IPS-18a (cell line): ENCODE results near the gene STIMATE.

Experiments used
- H3K27ac ChIP-seq: one replicate; pipeline ENCODE4 v1.5.1; 2013; ENCODE audit warnings: low read length
- H3K27me3 ChIP-seq: one replicate; pipeline ENCODE4 v1.6.1; 2013; ENCODE audit warnings: mild to moderate bottlenecking, low read length; ENCODE audit not compliant: control insufficient read depth, insufficient read depth
- H3K36me3 ChIP-seq: one replicate; pipeline ENCODE4 v1.6.1; 2013; ENCODE audit warnings: low read depth, low read length; ENCODE audit not compliant: control insufficient read depth
- H3K4me1 ChIP-seq: one replicate; pipeline ENCODE4 v1.6.1; 2013; ENCODE audit warnings: low read depth, low read length; ENCODE audit not compliant: control insufficient read depth
- H3K4me3 ChIP-seq: one replicate; pipeline ENCODE4 v1.5.1; 2013; ENCODE audit warnings: low read length
- H3K9ac ChIP-seq: one replicate; pipeline ENCODE4 v1.6.1; 2013; ENCODE audit warnings: mild to moderate bottlenecking, low read length, moderate library complexity
- H3K9me3 ChIP-seq: one replicate; pipeline ENCODE4 v1.6.1; 2013; ENCODE audit warnings: low read depth, low read length; ENCODE audit not compliant: control insufficient read depth

The STIMATE gene

DNA sequence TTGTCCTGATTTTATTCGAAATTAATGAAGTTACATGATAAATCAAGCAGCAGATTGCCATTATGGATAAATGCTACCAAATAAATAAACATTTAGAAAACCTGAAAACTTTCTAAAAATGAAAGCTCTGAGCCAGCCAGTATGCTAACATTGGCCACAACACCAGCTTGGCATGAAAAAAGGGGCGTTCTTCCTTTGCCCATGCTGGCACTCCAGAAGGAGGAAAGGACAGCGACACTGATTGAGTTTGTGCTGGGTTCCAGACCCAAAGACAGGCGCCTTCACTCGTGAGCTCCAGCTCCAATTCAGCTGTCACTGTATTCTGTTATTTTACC, 5.1 kb downstream of the STIMATE start:
- H3K36me3 ChIP-seq: no peaks in the 10 kb centered on the region
- H3K27me3 ChIP-seq: no peaks in the 10 kb centered on the region
- H3K4me1 ChIP-seq: peaks cover 7% of the 10 kb centered on the region
- no peak overlapping the region for H3K4me3 ChIP-seq
- no peak overlapping the region for H3K9ac ChIP-seq
- no peak overlapping the region for H3K27ac ChIP-seq
- no peaks in the 10 kb centered on the region for H3K9me3 ChIP-seq

GRCh38 chr3:52891615-52892081, 5.7 kb downstream of the STIMATE start:
- Histone ChIP-seq H3K36me3 (no peaks in the 10 kb centered on the region), H3K4me1 (peaks cover 7% of the 10 kb centered on the region)

DNA sequence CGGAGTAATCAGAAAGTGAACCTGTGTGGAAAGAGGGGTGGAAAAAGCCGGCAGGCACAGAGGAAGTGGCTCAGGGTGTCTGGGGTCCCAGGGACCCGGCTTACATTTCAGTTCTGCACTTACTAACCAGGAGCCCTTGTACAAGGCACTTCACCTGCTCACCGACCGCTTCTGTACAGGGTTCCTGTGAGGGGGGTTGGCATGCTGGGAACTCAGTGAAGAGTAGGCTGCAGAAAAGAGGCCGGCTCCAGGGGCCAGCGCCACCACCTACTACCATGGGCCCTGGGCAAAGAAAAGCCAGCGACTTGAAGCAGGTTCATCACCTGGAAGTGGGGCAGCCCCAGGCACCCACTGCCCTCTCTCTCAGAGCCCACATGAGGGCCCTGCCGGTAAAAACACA, 6.2 kb downstream of the STIMATE start:
- H3K27me3 ChIP-seq: no peaks in the 10 kb centered on the region
- no peaks in the 10 kb centered on the region for H3K36me3 ChIP-seq
- no peak overlapping the region for H3K4me3 ChIP-seq
- H3K4me1 ChIP-seq: peaks cover 3% of the 10 kb centered on the region
- H3K27ac ChIP-seq: no peak overlapping the region
- no peak overlapping the region for H3K9ac ChIP-seq
- H3K9me3 ChIP-seq: no peaks in the 10 kb centered on the region

More at GRCh38 chr3:52891615-52892081, 5.7 kb downstream of the STIMATE start:
- Histone ChIP-seq H3K9ac (no peak overlapping the region), H3K27me3 (no peaks in the 10 kb centered on the region), H3K4me3 (no peak overlapping the region), H3K9me3 (no peaks in the 10 kb centered on the region), H3K27ac (no peak overlapping the region)

- no peak overlapping the region for H3K27ac ChIP-seq
Observed at GRCh38 chr3:52890735-52891134, 6.6 kb downstream of the STIMATE start.

GRCh38 chr3:52889901-52890300, 7.4 kb downstream of the STIMATE start:
- no peaks in the 10 kb centered on the region for H3K36me3 ChIP-seq
- H3K4me1 ChIP-seq: no peaks in the 10 kb centered on the region
- no peaks in the 10 kb centered on the region for H3K27me3 ChIP-seq
- no peak overlapping the region for H3K9ac ChIP-seq
- H3K9me3 ChIP-seq: no peaks in the 10 kb centered on the region
- no peak overlapping the region for H3K4me3 ChIP-seq
- H3K27ac ChIP-seq: no peak overlapping the region

More at GRCh38 chr3:52890735-52891134, 6.6 kb downstream of the STIMATE start:
- Histone ChIP-seq H3K9ac (no peak overlapping the region), H3K27me3 (no peaks in the 10 kb centered on the region), H3K9me3 (no peaks in the 10 kb centered on the region), H3K4me3 (no peak overlapping the region), H3K4me1 (no peaks in the 10 kb centered on the region), H3K36me3 (no peaks in the 10 kb centered on the region)

DNA sequence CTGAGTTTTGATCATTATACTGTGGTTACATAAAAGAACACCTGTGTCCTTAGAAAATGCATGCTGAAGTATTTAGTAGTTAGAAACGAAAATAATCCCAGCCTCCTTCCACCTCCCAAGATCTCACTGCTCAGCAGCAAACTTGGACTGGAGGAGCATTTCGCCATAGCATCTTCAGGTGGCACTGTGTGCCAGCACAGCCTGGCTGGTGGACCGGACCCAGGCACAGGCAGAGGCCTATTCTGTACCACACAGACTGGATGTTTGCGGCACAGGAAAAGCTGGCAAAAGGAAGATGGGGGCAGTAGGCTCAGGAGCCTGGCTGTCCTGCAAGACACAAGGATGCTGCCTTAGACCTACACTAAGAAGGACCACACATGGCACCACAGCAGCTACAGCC, 10.2 kb downstream of the STIMATE start:
- H3K9me3 ChIP-seq: no peaks in the 10 kb centered on the region
- H3K9ac ChIP-seq: no peak overlapping the region
- no peaks in the 10 kb centered on the region for H3K36me3 ChIP-seq
- no peaks in the 10 kb centered on the region for H3K27me3 ChIP-seq
- H3K4me1 ChIP-seq: no peaks in the 10 kb centered on the region
- no peak overlapping the region for H3K27ac ChIP-seq
- H3K4me3 ChIP-seq: no peak overlapping the region

GRCh38 chr3:52886049-52886730, 11.2 kb downstream of the STIMATE start:
- Histone ChIP-seq H3K36me3 (no peaks in the 10 kb centered on the region), H3K9me3 (no peaks in the 10 kb centered on the region), H3K4me3 (no peak overlapping the region), H3K9ac (no peak overlapping the region), H3K27ac (no peak overlapping the region), H3K4me1 (no peaks in the 10 kb centered on the region), H3K27me3 (no peaks in the 10 kb centered on the region)

GRCh38 chr3:52882377-52882776, 15.0 kb downstream of the STIMATE start:
- H3K4me1 ChIP-seq: no peaks in the 10 kb centered on the region
- H3K9me3 ChIP-seq: no peaks in the 10 kb centered on the region
- H3K27ac ChIP-seq: no peak overlapping the region
- H3K36me3 ChIP-seq: no peaks in the 10 kb centered on the region
- H3K9ac ChIP-seq: no peak overlapping the region
- no peaks in the 10 kb centered on the region for H3K27me3 ChIP-seq
- H3K4me3 ChIP-seq: no peak overlapping the region

DNA sequence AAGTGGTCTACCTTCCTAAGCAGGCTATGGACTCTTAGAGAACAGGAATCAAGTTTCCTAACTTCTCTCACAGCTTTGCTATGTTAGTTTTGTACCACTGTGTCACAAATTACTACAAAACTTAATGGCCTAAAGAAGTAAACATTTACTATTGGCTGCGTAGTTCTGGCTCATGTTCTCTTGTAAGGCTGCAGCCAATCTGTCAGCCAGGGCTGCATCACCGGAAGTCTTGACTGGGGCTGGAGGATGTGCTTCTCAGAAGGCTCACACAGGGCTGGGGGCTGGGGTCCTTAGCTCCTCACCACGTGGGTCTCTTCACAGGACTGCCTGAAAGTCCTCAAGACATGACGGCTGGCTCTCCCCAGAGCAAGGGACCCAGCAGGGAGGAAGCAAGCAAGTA, 15.5 kb downstream of the STIMATE start:
- no peak overlapping the region for H3K9ac ChIP-seq
- H3K27ac ChIP-seq: no peak overlapping the region
- H3K4me3 ChIP-seq: no peak overlapping the region
- no peaks in the 10 kb centered on the region for H3K4me1 ChIP-seq
- H3K36me3 ChIP-seq: no peaks in the 10 kb centered on the region
- no peaks in the 10 kb centered on the region for H3K9me3 ChIP-seq
- H3K27me3 ChIP-seq: no peaks in the 10 kb centered on the region

DNA sequence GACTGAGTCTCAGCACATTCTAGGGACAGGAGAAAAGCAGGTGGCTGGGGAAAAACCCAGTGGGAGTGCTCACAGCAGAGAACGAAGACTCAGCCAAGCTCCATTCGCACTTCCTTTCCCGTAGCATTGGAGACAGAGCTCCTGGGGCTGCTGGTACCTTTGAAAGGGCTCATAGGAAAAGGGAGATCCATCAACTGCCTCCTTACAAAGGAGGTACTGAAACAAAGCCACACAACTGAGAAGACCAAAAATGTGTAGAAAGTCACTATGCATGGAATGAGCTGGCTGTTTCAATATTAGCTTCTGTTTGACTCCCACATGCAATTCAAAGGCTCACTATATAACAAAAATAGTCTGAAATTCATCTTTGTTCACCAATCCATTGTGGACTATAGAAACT, 16.9 kb downstream of the STIMATE start:
- Histone ChIP-seq H3K9ac (no peak overlapping the region), H3K27me3 (no peaks in the 10 kb centered on the region), H3K4me3 (no peak overlapping the region), H3K36me3 (no peaks in the 10 kb centered on the region), H3K27ac (no peak overlapping the region), H3K9me3 (no peaks in the 10 kb centered on the region), H3K4me1 (peaks cover 4% of the 10 kb centered on the region)

- no peak overlapping the region for H3K9ac ChIP-seq
- H3K4me1 ChIP-seq: peaks cover 6% of the 10 kb centered on the region
- H3K36me3 ChIP-seq: no peaks in the 10 kb centered on the region
- no peak overlapping the region for H3K27ac ChIP-seq
- no peaks in the 10 kb centered on the region for H3K9me3 ChIP-seq
- H3K27me3 ChIP-seq: no peaks in the 10 kb centered on the region
- H3K4me3 ChIP-seq: no peak overlapping the region
Observed at GRCh38 chr3:52880047-52880446, 17.3 kb downstream of the STIMATE start.

DNA sequence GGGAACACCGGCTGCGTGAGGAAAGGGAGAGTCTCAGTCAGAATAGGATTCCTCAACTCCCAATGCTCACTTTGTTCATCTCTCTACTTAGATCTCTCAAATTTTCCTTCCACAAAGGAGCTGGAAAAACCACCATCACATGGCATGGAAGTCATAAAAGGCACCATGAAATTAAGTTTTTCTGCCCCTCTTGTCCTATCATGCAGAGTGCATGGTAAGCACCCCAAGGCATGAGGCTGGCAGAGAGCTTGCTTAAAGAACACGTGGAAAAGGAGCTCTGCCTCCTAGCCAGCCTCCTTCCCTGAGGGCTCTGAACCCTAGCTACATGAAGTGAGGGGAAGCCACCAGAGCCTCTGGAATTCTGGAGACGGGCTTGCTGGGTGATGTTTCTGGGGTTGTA, 17.8 kb downstream of the STIMATE start:
- Histone ChIP-seq H3K9ac (no peak overlapping the region), H3K4me3 (no peak overlapping the region), H3K9me3 (no peaks in the 10 kb centered on the region), H3K27ac (no peak overlapping the region), H3K4me1 (peaks cover 6% of the 10 kb centered on the region), H3K27me3 (no peaks in the 10 kb centered on the region), H3K36me3 (no peaks in the 10 kb centered on the region)
